CD4-positive, CD25-positive, alpha-beta regulatory T cell (primary cell): ENCODE results near the gene CAP2. TPM values are rescaled to one million over a fixed set of nuclear protein-coding genes. Genes with fewer than 3 reads are reported as not detected.

ENCODE experiments used
- ATAC-seq, 2 donors: fragments of 150-1000 bp; cut with Tn5 transposase; one replicate each; pipeline ENCODE4 v1.10.0; 2021; ENCODE audit warnings: low read depth in 2 of 2, moderate number of reproducible peaks in 2 of 2, moderate library complexity in 1 of 2
- DNase-seq, 3 donors: peaks; one replicate each; pipeline versions ENCODE4 v3.0.0 to v3.0.0-alpha.2; 2012 to 2022; ENCODE audit warnings: mixed read lengths in 1 of 3
- H3K27ac ChIP-seq: one replicate; pipeline ENCODE4 v1.7.0; 2013; ENCODE audit warnings: mild to moderate bottlenecking, low read length; ENCODE audit not compliant: insufficient read depth, poor library complexity, severe bottlenecking
- H3K27me3 ChIP-seq: one replicate; pipeline ENCODE4 v1.7.0; 2013; ENCODE audit warnings: low read length; ENCODE audit not compliant: control insufficient read depth, insufficient read depth
- H3K36me3 ChIP-seq: one replicate; pipeline ENCODE4 v1.7.0; 2013; ENCODE audit warnings: mild to moderate bottlenecking, low read length, moderate library complexity; ENCODE audit not compliant: control insufficient read depth, insufficient read depth
- H3K4me1 ChIP-seq: 2 replicates; pipeline ENCODE4 v1.7.0; 2013; ENCODE audit warnings: mild to moderate bottlenecking, low read length; ENCODE audit not compliant: insufficient read depth, control insufficient read depth, poor library complexity, severe bottlenecking
- H3K4me3 ChIP-seq: one replicate; pipeline ENCODE4 v1.7.0; 2013; ENCODE audit warnings: low read depth, mild to moderate bottlenecking, low read length, moderate library complexity
- H3K9me3 ChIP-seq, 2 experiments: 1 replicate in 1 of 2; 2 replicates in 1 of 2; pipeline ENCODE4 v1.7.0; 2013; ENCODE audit warnings: low read length in 2 of 2, mild to moderate bottlenecking in 1 of 2, moderate library complexity in 1 of 2; ENCODE audit not compliant: control insufficient read depth in 2 of 2
- H3K27ac Mint-ChIP-seq, 3 donors: one replicate each; pipeline ENCODE4 v1.8.0; 2020 to 2022; ENCODE audit warnings: mild to moderate bottlenecking in 3 of 3, mixed read lengths in 3 of 3, moderate library complexity in 2 of 3
- H3K27me3 Mint-ChIP-seq: one replicate; pipeline ENCODE4 v1.8.0; 2022; ENCODE audit warnings: mild to moderate bottlenecking, mixed read lengths
- H3K36me3 Mint-ChIP-seq: one replicate; pipeline ENCODE4 v1.8.0; 2020; ENCODE audit warnings: mixed read lengths
- H3K4me1 Mint-ChIP-seq, 4 donors: one replicate each; pipeline ENCODE4 v1.8.0; 2020 to 2022; ENCODE audit warnings: mixed read lengths in 4 of 4, mild to moderate bottlenecking in 1 of 4
- H3K4me3 Mint-ChIP-seq, 4 donors: one replicate each; pipeline ENCODE4 v1.8.0; 2020 to 2022; ENCODE audit warnings: mild to moderate bottlenecking in 4 of 4, mixed read lengths in 4 of 4, moderate library complexity in 3 of 4
- H3K9me3 Mint-ChIP-seq, 7 donors: one replicate each; pipeline ENCODE4 v1.8.0; 2020 to 2022; ENCODE audit warnings: mixed read lengths in 7 of 7, mild to moderate bottlenecking in 3 of 7, moderate library complexity in 2 of 7
- polyA plus RNA-seq, 4 donors: library from polyadenylated mRNA; unstranded; fragments of 300-500 nt; fragmentation: Illumina TruSeq; gene quantifications; one replicate each; pipeline ENCODE4 v1.2.3, GENCODE V29; 2021
- total RNA-seq: library from RNA; stranded (reverse); gene quantifications from one replicate; pipeline ENCODE4 v1.2.3, GENCODE V29; 2022

Gene CAP2
- total and polyA plus RNA-seq, 5 donors from 2014 or later = not detected

- no peaks in the 10 kb centered on the region for H3K9me3 ChIP-seq
- Mint-ChIP-seq H3K27ac (no peak overlapping the region), H3K4me1 (no peaks in the 10 kb centered on the region), H3K27me3 (peaks cover 4% of the 10 kb centered on the region), H3K4me3 (no peak overlapping the region), H3K9me3 (no peaks in the 10 kb centered on the region), H3K36me3 (no peaks in the 10 kb centered on the region)
- DNase-seq (no peak), ATAC-seq (no peak)
- H3K4me3 ChIP-seq = no peak overlapping the region
- no peaks in the 10 kb centered on the region for H3K36me3 ChIP-seq
- no peaks in the 10 kb centered on the region for H3K4me1 ChIP-seq
- H3K27ac ChIP-seq = no peak overlapping the region
- no peaks in the 10 kb centered on the region for H3K27me3 ChIP-seq
Observed at GRCh38 chr6:17501982-17502704, 108.7 kb downstream of the CAP2 start.

DNA sequence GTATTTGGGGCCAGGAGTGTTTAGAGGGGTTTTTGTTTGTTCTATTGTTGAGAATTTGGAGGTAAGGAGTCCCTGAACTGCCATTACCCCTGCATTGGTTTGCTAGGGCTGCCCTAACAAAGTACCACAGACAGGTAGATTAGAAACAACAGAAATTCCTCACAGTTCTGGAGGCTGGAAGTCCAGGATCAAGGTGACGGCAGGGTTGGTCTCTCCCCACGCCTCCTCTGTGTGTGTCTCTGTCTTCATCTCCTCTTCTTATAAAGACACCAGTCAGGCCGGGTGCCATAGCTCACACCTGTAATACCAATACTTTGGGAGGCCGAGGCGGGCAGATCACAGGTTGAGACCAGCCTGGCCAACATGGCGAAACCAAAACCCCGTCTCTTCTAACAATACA lies 109.7 kb downstream of the CAP2 start:
- no peak overlapping the region for H3K4me3 Mint-ChIP-seq
- Histone ChIP-seq H3K27me3 (no peaks in the 10 kb centered on the region), H3K27ac (no peak overlapping the region), H3K9me3 (no peaks in the 10 kb centered on the region), H3K4me3 (no peak overlapping the region), H3K36me3 (no peaks in the 10 kb centered on the region), H3K4me1 (no peaks in the 10 kb centered on the region)
- H3K9me3 Mint-ChIP-seq = peaks cover 0 to 2% (median 0%) of the 10 kb centered on the region in 7 donors
- DNase-seq (no peak), ATAC-seq (no peak)
- H3K4me1 Mint-ChIP-seq = no peaks in the 10 kb centered on the region
- no peaks in the 10 kb centered on the region for H3K36me3 Mint-ChIP-seq
- no peaks in the 10 kb centered on the region for H3K27me3 Mint-ChIP-seq
- no peak overlapping the region for H3K27ac Mint-ChIP-seq

GRCh38 chr6:17504005-17504404 lies 110.6 kb downstream of the CAP2 start:
- H3K4me1 Mint-ChIP-seq = no peaks in the 10 kb centered on the region
- peaks cover 0 to 2% (median 0%) of the 10 kb centered on the region in 7 donors for H3K9me3 Mint-ChIP-seq
- H3K4me3 Mint-ChIP-seq = no peak overlapping the region
- H3K4me1 ChIP-seq = no peaks in the 10 kb centered on the region
- no peak overlapping the region for H3K27ac Mint-ChIP-seq
- H3K36me3 Mint-ChIP-seq = no peaks in the 10 kb centered on the region
- no peaks in the 10 kb centered on the region for H3K27me3 Mint-ChIP-seq
- ATAC-seq (no peak), DNase-seq (no peak)
- no peaks in the 10 kb centered on the region for H3K9me3 ChIP-seq
- H3K27ac ChIP-seq = no peak overlapping the region
- no peaks in the 10 kb centered on the region for H3K27me3 ChIP-seq
- H3K36me3 ChIP-seq = no peaks in the 10 kb centered on the region
- H3K4me3 ChIP-seq = no peak overlapping the region

- H3K27ac Mint-ChIP-seq = no peak overlapping the region
- DNase-seq (peak in 1 of 3 donors; percentile 9), ATAC-seq (no peak)
- Histone ChIP-seq H3K36me3 (no peaks in the 10 kb centered on the region), H3K4me1 (no peaks in the 10 kb centered on the region), H3K4me3 (no peak overlapping the region), H3K27me3 (no peaks in the 10 kb centered on the region), H3K27ac (no peak overlapping the region), H3K9me3 (no peaks in the 10 kb centered on the region)
- H3K36me3 Mint-ChIP-seq = no peaks in the 10 kb centered on the region
- H3K9me3 Mint-ChIP-seq = peaks cover 0 to 2% (median 0%) of the 10 kb centered on the region in 7 donors
- no peak overlapping the region for H3K4me3 Mint-ChIP-seq
- no peaks in the 10 kb centered on the region for H3K4me1 Mint-ChIP-seq
- no peaks in the 10 kb centered on the region for H3K27me3 Mint-ChIP-seq
Observed at GRCh38 chr6:17505062-17505476, 111.7 kb downstream of the CAP2 start.

- Histone ChIP-seq H3K4me1 (no peaks in the 10 kb centered on the region), H3K36me3 (no peaks in the 10 kb centered on the region), H3K4me3 (no peak overlapping the region), H3K27me3 (no peaks in the 10 kb centered on the region), H3K9me3 (no peaks in the 10 kb centered on the region), H3K27ac (no peak overlapping the region)
- ATAC-seq = no peak
- H3K27me3 Mint-ChIP-seq = no peaks in the 10 kb centered on the region
- H3K4me1 Mint-ChIP-seq = no peaks in the 10 kb centered on the region
- no peaks in the 10 kb centered on the region for H3K36me3 Mint-ChIP-seq
- H3K27ac Mint-ChIP-seq = no peak overlapping the region
- H3K9me3 Mint-ChIP-seq = peaks cover 0 to 2% (median 0%) of the 10 kb centered on the region in 7 donors
- no peak for DNase-seq
- H3K4me3 Mint-ChIP-seq = no peak overlapping the region
Observed at GRCh38 chr6:17505767-17506280, 112.4 kb downstream of the CAP2 start.

GRCh38 chr6:17506531-17506930 lies 113.1 kb downstream of the CAP2 start:
- ATAC-seq (no peak), DNase-seq (no peak)
- Mint-ChIP-seq H3K4me3 (no peak overlapping the region), H3K27me3 (no peaks in the 10 kb centered on the region), H3K4me1 (no peaks in the 10 kb centered on the region), H3K9me3 (peaks cover 0 to 2% (median 0%) of the 10 kb centered on the region in 7 donors), H3K27ac (no peak overlapping the region), H3K36me3 (no peaks in the 10 kb centered on the region)
- Histone ChIP-seq H3K27me3 (no peaks in the 10 kb centered on the region), H3K36me3 (no peaks in the 10 kb centered on the region), H3K4me1 (no peaks in the 10 kb centered on the region), H3K4me3 (no peak overlapping the region), H3K27ac (no peak overlapping the region), H3K9me3 (no peaks in the 10 kb centered on the region)

- Mint-ChIP-seq H3K27me3 (no peaks in the 10 kb centered on the region), H3K9me3 (peaks cover 0 to 2% (median 0%) of the 10 kb centered on the region in 7 donors)
Observed at GRCh38 chr6:17506962-17507361, 113.6 kb downstream of the CAP2 start.

DNA sequence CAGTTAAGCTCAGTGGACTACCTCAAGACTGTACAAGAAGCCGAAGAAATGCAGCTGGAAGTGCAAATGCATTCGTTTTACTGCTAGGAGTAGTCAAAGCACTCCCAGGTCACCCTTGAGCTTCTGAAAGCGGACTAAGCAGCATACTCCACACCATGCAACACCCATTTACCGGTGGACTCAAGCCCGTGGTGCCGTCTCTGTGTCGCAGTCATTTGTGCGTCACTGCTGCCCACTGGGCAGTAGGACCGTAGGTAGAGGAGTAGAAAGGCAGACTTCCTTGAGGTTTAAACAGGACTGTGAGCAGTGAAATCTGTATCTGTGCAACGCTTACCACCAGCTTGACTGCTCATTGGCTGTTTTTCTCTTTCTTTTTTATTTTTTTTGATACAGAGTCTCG lies 117.7 kb downstream of the CAP2 start:
- DNase-seq (no peak), ATAC-seq (no peak)
- Mint-ChIP-seq H3K27ac (no peak overlapping the region), H3K9me3 (peaks cover 0 to 2% (median 0%) of the 10 kb centered on the region in 7 donors), H3K4me3 (no peak overlapping the region), H3K27me3 (peaks cover under 1% of the 10 kb centered on the region), H3K36me3 (no peaks in the 10 kb centered on the region), H3K4me1 (no peaks in the 10 kb centered on the region)
- Histone ChIP-seq H3K27me3 (no peaks in the 10 kb centered on the region), H3K36me3 (no peaks in the 10 kb centered on the region), H3K4me3 (no peak overlapping the region), H3K4me1 (no peaks in the 10 kb centered on the region), H3K9me3 (no peaks in the 10 kb centered on the region), H3K27ac (no peak overlapping the region)

More at GRCh38 chr6:17506962-17507361, 113.6 kb downstream of the CAP2 start:
- Histone ChIP-seq H3K9me3 (no peaks in the 10 kb centered on the region), H3K4me1 (no peaks in the 10 kb centered on the region), H3K4me3 (no peak overlapping the region), H3K36me3 (no peaks in the 10 kb centered on the region), H3K27me3 (no peaks in the 10 kb centered on the region), H3K27ac (no peak overlapping the region)
- no peaks in the 10 kb centered on the region for H3K4me1 Mint-ChIP-seq
- H3K36me3 Mint-ChIP-seq = no peaks in the 10 kb centered on the region
- H3K27ac Mint-ChIP-seq = no peak overlapping the region
- ATAC-seq = no peak
- DNase-seq = no peak
- no peak overlapping the region for H3K4me3 Mint-ChIP-seq
